Neural cell (in vitro differentiated cells): ENCODE data around the gene RELL2. TPM values are rescaled to one million over a fixed set of nuclear protein-coding genes. Genes with fewer than 3 reads are reported as not detected.

Experiments used
- H2AFZ ChIP-seq: fragments of 200-600, 300-800 bp; sonication (generic), shearing (Covaris generic); 2 replicates; pipeline ENCODE4 v1.6.0; 2014; ENCODE audit warnings: low read depth, mild to moderate bottlenecking, antibody characterized with exemption, low read length, moderate library complexity
- H3F3A ChIP-seq: fragments of 200-600 bp; shearing (Covaris generic); 2 replicates; pipeline ENCODE4 v1.6.1; 2016; ENCODE audit warnings: mild to moderate bottlenecking, moderate library complexity, mixed read lengths, antibody characterized with exemption, low read length; ENCODE audit not compliant: insufficient read depth, poor library complexity, severe bottlenecking
- H3K27ac ChIP-seq: fragments of 200-600, 300-800 bp; sonication (generic), shearing (Covaris generic); 2 replicates; pipeline ENCODE4 v1.5.1; 2014; ENCODE audit warnings: mild to moderate bottlenecking, low read length, moderate library complexity
- H3K27me3 ChIP-seq: fragments of 300-800, 200-600 bp; sonication (generic), shearing (Covaris generic); 2 replicates; pipeline ENCODE4 v1.6.0; 2014; ENCODE audit warnings: mild to moderate bottlenecking, low read depth, low read length, moderate library complexity; ENCODE audit not compliant: insufficient read depth
- H3K36me3 ChIP-seq: fragments of 300-800, 200-600 bp; sonication (generic), shearing (Covaris generic); 2 replicates; pipeline ENCODE4 v1.5.1; 2014; ENCODE audit warnings: mild to moderate bottlenecking, antibody characterized with exemption, low read length, moderate library complexity; ENCODE audit not compliant: insufficient read depth
- H3K4me2 ChIP-seq: fragments of 300-800, 200-600 bp; sonication (generic), shearing (Covaris generic); 2 replicates; pipeline ENCODE4 v1.6.0; 2014; ENCODE audit warnings: mild to moderate bottlenecking, low read length
- H3K4me3 ChIP-seq: fragments of 300-800, 200-600 bp; sonication (generic), shearing (Covaris generic); 2 replicates; pipeline ENCODE4 v1.5.1; 2014; ENCODE audit warnings: mild to moderate bottlenecking, low read length, moderate library complexity
- H3K79me2 ChIP-seq: fragments of 200-600 bp; shearing (Covaris generic); replicated peaks from 2 replicates; pipeline ENCODE4 v1.6.0; 2014; ENCODE audit warnings: mild to moderate bottlenecking, low read length, moderate library complexity; ENCODE audit not compliant: insufficient read depth
- H3K9ac ChIP-seq: fragments of 300-800, 200-600 bp; sonication (generic), shearing (Covaris generic); 2 replicates; pipeline ENCODE4 v1.6.1; 2016; ENCODE audit warnings: mild to moderate bottlenecking, low read length, mixed read lengths
- H3K9me2 ChIP-seq: fragments of 200-600 bp; shearing (Covaris generic); 2 replicates; pipeline ENCODE4 v1.6.1; 2016; ENCODE audit warnings: mild to moderate bottlenecking, low read length, mixed read lengths; ENCODE audit not compliant: insufficient read depth
- H3K9me3 ChIP-seq: fragments of 200-600, 300-800 bp; sonication (generic), shearing (Covaris generic); 2 replicates; pipeline ENCODE4 v1.6.1; 2016; ENCODE audit warnings: mild to moderate bottlenecking, mixed run types, low read length, moderate library complexity, mixed read lengths
- H4K20me1 ChIP-seq: fragments of 200-600 bp; shearing (Covaris generic); 2 replicates; pipeline ENCODE4 v1.6.1; 2016; ENCODE audit warnings: mild to moderate bottlenecking, mixed run types; ENCODE audit not compliant: insufficient read depth
- CTCF ChIP-seq: fragments of 450-650 bp; IDR thresholded peaks from 2 replicates; pipeline ENCODE4 v1.5.1; 2014; ENCODE audit warnings: antibody characterized with exemption, mild to moderate bottlenecking, moderate library complexity; ENCODE audit not compliant: poor library complexity, severe bottlenecking
- EP300 ChIP-seq: fragments of 450-650 bp; conservative IDR thresholded peaks from 2 replicates; pipeline ENCODE4 v1.6.1; 2014; ENCODE audit warnings: antibody characterized with exemption, mild to moderate bottlenecking, moderate library complexity; ENCODE audit not compliant: poor library complexity, severe bottlenecking
- EZH2 ChIP-seq: fragments of 200-600, 300-800 bp; shearing (Covaris generic), sonication (generic); IDR thresholded peaks from 2 replicates; pipeline ENCODE4 v1.6.1; 2014; ENCODE audit warnings: antibody characterized with exemption, low read length, borderline replicate concordance, mild to moderate bottlenecking; ENCODE audit not compliant: insufficient read depth, poor library complexity, severe bottlenecking
- MXI1 ChIP-seq: fragments of 450-650 bp; conservative IDR thresholded peaks from 2 replicates; pipeline ENCODE4 v1.6.1; 2014; ENCODE audit warnings: antibody characterized with exemption, mild to moderate bottlenecking; ENCODE audit not compliant: poor library complexity, severe bottlenecking
- POLR2AphosphoS5 ChIP-seq: IDR thresholded peaks from 2 replicates; pipeline ENCODE4 v1.6.1; 2012
- RAD21 ChIP-seq: fragments of 450-650 bp; conservative IDR thresholded peaks from 2 replicates; pipeline ENCODE4 v1.6.1; 2014; ENCODE audit warnings: antibody characterized with exemption, mild to moderate bottlenecking, moderate library complexity
- REST ChIP-seq: IDR thresholded peaks from 2 replicates; pipeline ENCODE4 v1.6.1; 2012; ENCODE audit warnings: borderline replicate concordance
- SMC3 ChIP-seq: fragments of 450-650 bp; conservative IDR thresholded peaks from 2 replicates; pipeline ENCODE4 v1.6.1; 2014; ENCODE audit warnings: antibody characterized with exemption, mild to moderate bottlenecking, moderate library complexity; ENCODE audit not compliant: poor library complexity
- TAF1 ChIP-seq: IDR thresholded peaks from 2 replicates; pipeline ENCODE4 v1.6.1; 2012; ENCODE audit warnings: low read depth
- polyA plus RNA-seq: library from polyadenylated mRNA; depleted of rRNA; stranded (reverse); fragments of >200 nt; gene quantifications from 2 replicates; pipeline ENCODE4 v1.2.3, GENCODE V29; 2014

Gene RELL2
- polyA plus RNA-seq, 1 donor from 2014 or later = 44.9 TPM

GRCh38 chr5:141596867-141597266, 39.9 kb upstream of the RELL2 start:
- Histone ChIP-seq H3K27ac (no peak overlapping the region), H3F3A (no peaks in the 10 kb centered on the region), H3K9me3 (no peaks in the 10 kb centered on the region), H3K79me2 (no peaks in the 10 kb centered on the region), H3K4me3 (no peak overlapping the region), H4K20me1 (no peaks in the 10 kb centered on the region), H3K4me2 (no peak overlapping the region), H2AFZ (no peak overlapping the region), H3K27me3 (no peaks in the 10 kb centered on the region), H3K36me3 (no peaks in the 10 kb centered on the region), H3K9me2 (no peaks in the 10 kb centered on the region), H3K9ac (no peak overlapping the region)
- TF ChIP-seq SMC3 = no peak
- TF ChIP-seq REST = no peak
- no peak for TF ChIP-seq TAF1
- no peak for TF ChIP-seq EZH2
- no peak for TF ChIP-seq POLR2AphosphoS5
- TF ChIP-seq EP300 = no peak
- no peak for TF ChIP-seq CTCF
- no peak for TF ChIP-seq MXI1
- no peak for TF ChIP-seq RAD21

- no peak for TF ChIP-seq SMC3
- no peak for TF ChIP-seq POLR2AphosphoS5
- TF ChIP-seq CTCF = no peak
- TF ChIP-seq MXI1 = no peak
- H3K36me3 ChIP-seq = no peaks in the 10 kb centered on the region
- no peaks in the 10 kb centered on the region for H3K79me2 ChIP-seq
- no peak overlapping the region for H3K27ac ChIP-seq
- no peak overlapping the region for H3K4me3 ChIP-seq
- no peaks in the 10 kb centered on the region for H4K20me1 ChIP-seq
- no peaks in the 10 kb centered on the region for H3F3A ChIP-seq
- no peaks in the 10 kb centered on the region for H3K9me2 ChIP-seq
- no peak overlapping the region for H3K4me2 ChIP-seq
- no peaks in the 10 kb centered on the region for H3K27me3 ChIP-seq
- no peaks in the 10 kb centered on the region for H3K9me3 ChIP-seq
- no peak overlapping the region for H2AFZ ChIP-seq
- no peak overlapping the region for H3K9ac ChIP-seq
These were observed 39.4 kb upstream of the RELL2 start for GRCh38 chr5:141597394-141597793.
